Ascending aorta (tissue), 2 donors: Measurements from ENCODE around the gene FOSL1. TPM values are rescaled to one million over a fixed set of nuclear protein-coding genes. Genes with fewer than 3 reads are reported as not detected.
A peak's percentile ranks its signal among the peaks of the same experiment; 100 is the strongest.

Experiments
- DNase-seq, 2 donors: peaks; one replicate each; pipeline ENCODE4 v3.0.0-alpha.2; 2019; ENCODE audit warnings: low spot score in 2 of 2
- H3K27ac ChIP-seq, 2 donors: fragments of 200-600 bp; sonication (generic); one replicate each; pipeline ENCODE4 v1.5.1; 2016 to 2017; ENCODE audit warnings: mild to moderate bottlenecking in 1 of 2
- H3K27me3 ChIP-seq: fragments of 200-600 bp; sonication (generic); one replicate; pipeline ENCODE4 v1.5.1; 2017
- H3K36me3 ChIP-seq, 2 donors: fragments of 200-600 bp; sonication (generic); one replicate each; pipeline ENCODE4 v1.5.1; 2016
- H3K4me1 ChIP-seq, 2 donors: fragments of 200-600 bp; sonication (generic); one replicate each; pipeline ENCODE4 v1.5.1; 2016 to 2017; ENCODE audit warnings: mild to moderate bottlenecking in 1 of 2
- H3K4me3 ChIP-seq, 2 donors: fragments of 200-600 bp; sonication (generic); one replicate each; pipeline ENCODE4 v1.5.1; 2016 to 2017; ENCODE audit warnings: mild to moderate bottlenecking in 1 of 2
- H3K9me3 ChIP-seq, 2 donors: fragments of 200-600 bp; sonication (generic); one replicate each; pipeline ENCODE4 v1.5.1; 2016
- CTCF ChIP-seq, 3 experiments: fragments of 200-600 bp in 2 of 3; fragments of 450-650 bp in 1 of 3; sonication (generic) in 2 of 3; IDR thresholded peaks; one replicate each; pipeline ENCODE4 v1.5.1; 2016 to 2019; ENCODE audit warnings: antibody characterized with exemption in 3 of 3, mild to moderate bottlenecking in 1 of 3, moderate library complexity in 1 of 3
- intact Hi-C: fragments of 100-400 bp; cut with DNase I; formaldehyde crosslinking; loops from one replicate; pipeline ENCODE4 v1.15.1; 2023
- total RNA-seq: library from RNA; depleted of rRNA; stranded (reverse); fragments of >200 nt; gene quantifications from one replicate; pipeline ENCODE4 v1.1.0, GENCODE V29; 2016

Gene FOSL1
- total RNA-seq, 1 donor from 2014 or later = 123 TPM

- Histone ChIP-seq H3K27me3 (no peaks in the 10 kb centered on the region), H3K4me1 (peaks cover 0 to 6% of the 10 kb centered on the region in 2 donors), H3K27ac (no peak overlapping the region), H3K9me3 (no peaks in the 10 kb centered on the region), H3K4me3 (no peak overlapping the region), H3K36me3 (peaks cover 20 to 41% of the 10 kb centered on the region in 2 donors)
- intact Hi-C loops = no loop called here
- TF ChIP-seq CTCF (IDR thresholded peaks at IDR 0.05) = no peak
- no peak for DNase-seq
These were observed 17.8 kb downstream of the FOSL1 start for GRCh38 chr11:65882120-65883057.

GRCh38 chr11:65880844-65881421, 19.3 kb downstream of the FOSL1 start:
- no peak for DNase-seq
- Histone ChIP-seq H3K9me3 (no peaks in the 10 kb centered on the region), H3K27ac (no peak overlapping the region), H3K36me3 (peaks cover 20 to 29% of the 10 kb centered on the region in 2 donors), H3K27me3 (no peaks in the 10 kb centered on the region), H3K4me3 (no peak overlapping the region), H3K4me1 (no peaks in the 10 kb centered on the region)
- intact Hi-C loops = no loop called here
- TF ChIP-seq CTCF (IDR thresholded peaks at IDR 0.05) = no peak

GRCh38 chr11:65880027-65880426, 20.2 kb downstream of the FOSL1 start:
- Histone ChIP-seq H3K4me3 (peak overlapping the region in 1 of 2 donors; percentile 22), H3K27me3 (no peaks in the 10 kb centered on the region), H3K4me1 (no peaks in the 10 kb centered on the region), H3K27ac (no peak overlapping the region), H3K9me3 (no peaks in the 10 kb centered on the region), H3K36me3 (peaks cover 20 to 21% of the 10 kb centered on the region in 2 donors)
- no peak for TF ChIP-seq CTCF (IDR thresholded peaks at IDR 0.05)
- DNase-seq = no peak
- intact Hi-C loops = no loop called here

GRCh38 chr11:65879617-65880016, 20.6 kb downstream of the FOSL1 start, which contains the start of gene CTSW:
Gene CTSW (plus strand): TSS chr11:65879837. CDS start chr11:65879855, 18 bp downstream.
- intact Hi-C loops = no loop called here
- DNase-seq = no peak
- no peak within 1 kb of the TSS for H3K27ac ChIP-seq
- no peak for TF ChIP-seq CTCF (IDR thresholded peaks at IDR 0.05)
- H3K4me1 ChIP-seq = no peaks in the 10 kb centered on the region
- H3K36me3 ChIP-seq = peaks cover 20 to 21% of the 10 kb centered on the region in 2 donors
- H3K4me3 ChIP-seq = peak within 1 kb of the TSS in 1 of 2 donors; percentile 22
- H3K27me3 ChIP-seq = no peaks in the 10 kb centered on the region
- H3K9me3 ChIP-seq = no peaks in the 10 kb centered on the region

- Histone ChIP-seq H3K9me3 (no peaks in the 10 kb centered on the region), H3K4me3 (peak overlapping the region; percentile 67 to 92), H3K4me1 (peaks cover 3 to 17% of the 10 kb centered on the region in 2 donors), H3K36me3 (peaks cover 8 to 12% of the 10 kb centered on the region in 2 donors), H3K27ac (peak overlapping the region; percentile 92 to 99), H3K27me3 (no peaks in the 10 kb centered on the region)
- intact Hi-C loops = loop anchor here (1.0 kb wide), 3 partner anchors 13 to 46 kb away; partner anchors contain the start of genes C11orf68, DRAP1, FIBP and MUS81
- DNase-seq = peak; percentile 84 to 97
- TF ChIP-seq CTCF (IDR thresholded peaks at IDR 0.05) = no peak
These were observed 26.7 kb downstream of the FOSL1 start for GRCh38 chr11:65873318-65874156.
